SK-N-SH treated with all-trans-retinoic acid at 6 μM for 48 hours (cell line): ENCODE results near the gene REPS2.

ENCODE experiments used
- ATAC-seq: fragments of 200-7000 bp; cut with Tn5 transposase; 3 replicates; pipeline ENCODE4 v1.9.1; 2020; ENCODE audit warnings: mild to moderate bottlenecking, moderate library complexity
- ARNTL ChIP-seq: fragments of 450-650 bp; formaldehyde crosslinking; IDR thresholded peaks from 2 replicates; pipeline ENCODE4 v1.5.0; 2020; ENCODE audit warnings: low read depth, mild to moderate bottlenecking, moderate library complexity, borderline replicate concordance
- BACH2 ChIP-seq: fragments of 250-450 bp; sonication (Bioruptor Pico); IDR thresholded peaks from 2 replicates; pipeline ENCODE4 v1.9.0; 2021; ENCODE audit warnings: mild to moderate bottlenecking, borderline replicate concordance
- CSDC2 ChIP-seq: fragments of 250-450 bp; sonication (Bioruptor Pico); IDR thresholded peaks from 2 replicates; pipeline ENCODE4 v1.5.0; 2020; ENCODE audit warnings: mild to moderate bottlenecking, moderate library complexity
- ISL1 ChIP-seq: fragments of 250-450 bp; sonication (Bioruptor Pico); IDR thresholded peaks from 2 replicates; pipeline ENCODE4 v2.1.2; 2022; ENCODE audit warnings: mild to moderate bottlenecking, moderate library complexity
- RARB ChIP-seq: fragments of 250-450 bp; sonication (Bioruptor Pico); IDR thresholded peaks from 2 replicates; pipeline ENCODE4 v1.8.0; 2021; ENCODE audit warnings: mild to moderate bottlenecking, moderate library complexity
- SNAI2 ChIP-seq: fragments of 250-450 bp; sonication (Bioruptor Pico); IDR thresholded peaks from 2 replicates; pipeline ENCODE4 v1.5.0; 2020; ENCODE audit warnings: mild to moderate bottlenecking, moderate library complexity
- TCF4 ChIP-seq: fragments of 250-450 bp; sonication (Bioruptor Pico); IDR thresholded peaks from 2 replicates; pipeline ENCODE4 v1.8.0; 2021; ENCODE audit warnings: mild to moderate bottlenecking, moderate library complexity, borderline replicate concordance
- TOX ChIP-seq: fragments of 250-450 bp; sonication (Bioruptor Pico); IDR thresholded peaks from 2 replicates; pipeline ENCODE4 v1.8.0; 2021; ENCODE audit warnings: mild to moderate bottlenecking, moderate library complexity, borderline replicate concordance
- ZC3H10 ChIP-seq: fragments of 250-450 bp; sonication (Bioruptor Pico); IDR thresholded peaks from 2 replicates; pipeline ENCODE4 v1.5.1; 2021; ENCODE audit warnings: mild to moderate bottlenecking, moderate library complexity
- ZFP3 ChIP-seq: fragments of 250-450 bp; sonication (Bioruptor Pico); IDR thresholded peaks from 2 replicates; pipeline ENCODE4 v1.5.0; 2020; ENCODE audit warnings: mild to moderate bottlenecking, moderate library complexity
- ZFP30 ChIP-seq: fragments of 450-650 bp; formaldehyde crosslinking; IDR thresholded peaks from 2 replicates; pipeline ENCODE4 v1.5.0; 2022; ENCODE audit warnings: mild to moderate bottlenecking, moderate library complexity
- ZNF565 ChIP-seq: fragments of 450-650 bp; formaldehyde crosslinking; conservative IDR thresholded peaks from 2 replicates; pipeline ENCODE4 v1.5.0; 2020; ENCODE audit warnings: low read depth, mild to moderate bottlenecking, moderate library complexity
- ZNF70 ChIP-seq: fragments of 450-650 bp; formaldehyde crosslinking; IDR thresholded peaks from 2 replicates; pipeline ENCODE4 v1.5.0; 2020; ENCODE audit warnings: mild to moderate bottlenecking, moderate library complexity
- ZNF8 ChIP-seq: fragments of 450-650 bp; formaldehyde crosslinking; IDR thresholded peaks from 2 replicates; pipeline ENCODE4 v1.5.0; 2020; ENCODE audit warnings: mild to moderate bottlenecking, moderate library complexity
- TF ChIP-seq, protein P1 (sequence below): fragments of 250-450 bp; sonication (Bioruptor Pico); IDR thresholded peaks from 2 replicates; pipeline ENCODE4 v1.5.1; 2021; ENCODE audit warnings: mild to moderate bottlenecking, moderate library complexity
- TF ChIP-seq, protein P2 (sequence below): fragments of 250-450 bp; sonication (Bioruptor Pico); IDR thresholded peaks from 2 replicates; pipeline ENCODE4 v1.5.0; 2020; ENCODE audit warnings: mild to moderate bottlenecking, moderate library complexity
- TF ChIP-seq, protein P3 (sequence below): fragments of 250-450 bp; sonication (Bioruptor Pico); IDR thresholded peaks from 2 replicates; pipeline ENCODE4 v1.8.0; 2021; ENCODE audit warnings: low read depth, mild to moderate bottlenecking, moderate library complexity, borderline replicate concordance
- TF ChIP-seq, protein P4 (sequence below): fragments of 250-450 bp; sonication (Bioruptor Pico); IDR thresholded peaks from 2 replicates; pipeline ENCODE4 v1.8.0; 2020; ENCODE audit warnings: mild to moderate bottlenecking, moderate library complexity, borderline replicate concordance
- TF ChIP-seq, protein P5 (sequence below): fragments of 250-450 bp; sonication (Bioruptor Pico); IDR thresholded peaks from 2 replicates; pipeline ENCODE4 v1.5.1; 2020; ENCODE audit warnings: low read depth, mild to moderate bottlenecking, moderate library complexity

The REPS2 gene

DNA sequence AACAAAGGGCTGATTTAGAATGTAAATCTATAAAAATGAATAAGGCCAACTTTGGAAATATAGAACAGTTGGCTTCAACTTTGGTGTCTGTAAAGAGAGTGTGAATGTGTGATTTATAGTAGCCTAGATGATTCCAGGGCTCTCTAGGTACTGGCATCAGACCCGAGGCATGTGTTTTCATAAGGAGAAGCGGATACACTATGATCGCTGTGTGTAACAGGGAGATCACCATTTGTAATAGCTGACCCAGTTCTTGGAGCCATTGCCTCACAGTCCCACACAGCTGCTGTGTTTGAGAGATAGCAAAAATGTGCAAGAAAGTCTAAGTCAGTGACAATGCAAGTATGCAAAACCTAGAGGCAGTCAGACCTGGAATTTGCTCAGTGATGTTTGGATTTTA, 135.1 kb downstream of the REPS2 start:
- TF ChIP-seq, protein P1, sequence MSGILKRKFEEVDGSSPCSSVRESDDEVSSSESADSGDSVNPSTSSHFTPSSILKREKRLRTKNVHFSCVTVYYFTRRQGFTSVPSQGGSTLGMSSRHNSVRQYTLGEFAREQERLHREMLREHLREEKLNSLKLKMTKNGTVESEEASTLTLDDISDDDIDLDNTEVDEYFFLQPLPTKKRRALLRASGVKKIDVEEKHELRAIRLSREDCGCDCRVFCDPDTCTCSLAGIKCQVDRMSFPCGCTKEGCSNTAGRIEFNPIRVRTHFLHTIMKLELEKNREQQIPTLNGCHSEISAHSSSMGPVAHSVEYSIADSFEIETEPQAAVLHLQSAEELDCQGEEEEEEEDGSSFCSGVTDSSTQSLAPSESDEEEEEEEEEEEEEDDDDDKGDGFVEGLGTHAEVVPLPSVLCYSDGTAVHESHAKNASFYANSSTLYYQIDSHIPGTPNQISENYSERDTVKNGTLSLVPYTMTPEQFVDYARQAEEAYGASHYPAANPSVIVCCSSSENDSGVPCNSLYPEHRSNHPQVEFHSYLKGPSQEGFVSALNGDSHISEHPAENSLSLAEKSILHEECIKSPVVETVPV (CRISPR knock-in tag) = no peak
- TF ChIP-seq TOX (no peak), ZNF565 (no peak), SNAI2 (CRISPR knock-in tag) (no peak), ARNTL (CRISPR knock-in tag) (no peak), RARB (CRISPR knock-in tag) (no peak), ZNF70 (CRISPR knock-in tag) (no peak)
- TF ChIP-seq, protein P2, sequence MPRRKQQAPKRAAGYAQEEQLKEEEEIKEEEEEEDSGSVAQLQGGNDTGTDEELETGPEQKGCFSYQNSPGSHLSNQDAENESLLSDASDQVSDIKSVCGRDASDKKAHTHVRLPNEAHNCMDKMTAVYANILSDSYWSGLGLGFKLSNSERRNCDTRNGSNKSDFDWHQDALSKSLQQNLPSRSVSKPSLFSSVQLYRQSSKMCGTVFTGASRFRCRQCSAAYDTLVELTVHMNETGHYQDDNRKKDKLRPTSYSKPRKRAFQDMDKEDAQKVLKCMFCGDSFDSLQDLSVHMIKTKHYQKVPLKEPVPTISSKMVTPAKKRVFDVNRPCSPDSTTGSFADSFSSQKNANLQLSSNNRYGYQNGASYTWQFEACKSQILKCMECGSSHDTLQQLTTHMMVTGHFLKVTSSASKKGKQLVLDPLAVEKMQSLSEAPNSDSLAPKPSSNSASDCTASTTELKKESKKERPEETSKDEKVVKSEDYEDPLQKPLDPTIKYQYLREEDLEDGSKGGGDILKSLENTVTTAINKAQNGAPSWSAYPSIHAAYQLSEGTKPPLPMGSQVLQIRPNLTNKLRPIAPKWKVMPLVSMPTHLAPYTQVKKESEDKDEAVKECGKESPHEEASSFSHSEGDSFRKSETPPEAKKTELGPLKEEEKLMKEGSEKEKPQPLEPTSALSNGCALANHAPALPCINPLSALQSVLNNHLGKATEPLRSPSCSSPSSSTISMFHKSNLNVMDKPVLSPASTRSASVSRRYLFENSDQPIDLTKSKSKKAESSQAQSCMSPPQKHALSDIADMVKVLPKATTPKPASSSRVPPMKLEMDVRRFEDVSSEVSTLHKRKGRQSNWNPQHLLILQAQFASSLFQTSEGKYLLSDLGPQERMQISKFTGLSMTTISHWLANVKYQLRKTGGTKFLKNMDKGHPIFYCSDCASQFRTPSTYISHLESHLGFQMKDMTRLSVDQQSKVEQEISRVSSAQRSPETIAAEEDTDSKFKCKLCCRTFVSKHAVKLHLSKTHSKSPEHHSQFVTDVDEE (CRISPR knock-in tag) = no peak
- TF ChIP-seq, protein P3, sequence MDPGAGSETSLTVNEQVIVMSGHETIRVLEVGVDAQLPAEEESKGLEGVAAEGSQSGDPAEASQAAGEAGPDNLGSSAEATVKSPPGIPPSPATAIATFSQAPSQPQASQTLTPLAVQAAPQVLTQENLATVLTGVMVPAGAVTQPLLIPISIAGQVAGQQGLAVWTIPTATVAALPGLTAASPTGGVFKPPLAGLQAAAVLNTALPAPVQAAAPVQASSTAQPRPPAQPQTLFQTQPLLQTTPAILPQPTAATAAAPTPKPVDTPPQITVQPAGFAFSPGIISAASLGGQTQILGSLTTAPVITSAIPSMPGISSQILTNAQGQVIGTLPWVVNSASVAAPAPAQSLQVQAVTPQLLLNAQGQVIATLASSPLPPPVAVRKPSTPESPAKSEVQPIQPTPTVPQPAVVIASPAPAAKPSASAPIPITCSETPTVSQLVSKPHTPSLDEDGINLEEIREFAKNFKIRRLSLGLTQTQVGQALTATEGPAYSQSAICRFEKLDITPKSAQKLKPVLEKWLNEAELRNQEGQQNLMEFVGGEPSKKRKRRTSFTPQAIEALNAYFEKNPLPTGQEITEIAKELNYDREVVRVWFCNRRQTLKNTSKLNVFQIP (CRISPR knock-in tag) = no peak
- ATAC-seq = no peak

DNA sequence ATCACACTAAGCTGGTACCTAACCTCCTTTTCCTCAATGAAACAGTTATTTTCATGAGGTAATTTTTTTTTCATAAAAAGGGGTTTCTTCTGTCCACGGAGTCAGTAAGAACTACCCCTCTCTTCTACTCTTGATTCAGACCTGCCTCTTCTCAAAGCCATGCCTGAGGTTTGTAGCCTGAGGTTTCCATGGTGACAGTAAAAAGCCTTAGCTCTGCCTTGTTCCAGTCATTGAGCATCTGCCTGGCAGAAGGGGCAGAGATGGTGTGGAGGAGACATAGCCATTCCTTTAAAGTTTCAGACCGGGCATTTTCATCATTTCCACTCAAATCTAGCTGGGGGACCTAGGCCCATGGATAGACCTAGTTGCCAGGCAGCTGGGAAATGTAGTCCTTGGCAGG, 135.5 kb downstream of the REPS2 start:
- TF ChIP-seq SNAI2 (CRISPR knock-in tag) = no peak
- TF ChIP-seq ISL1 (CRISPR knock-in tag) = no peak
- TF ChIP-seq ZFP30 (CRISPR knock-in tag) = no peak
- TF ChIP-seq, protein P4, sequence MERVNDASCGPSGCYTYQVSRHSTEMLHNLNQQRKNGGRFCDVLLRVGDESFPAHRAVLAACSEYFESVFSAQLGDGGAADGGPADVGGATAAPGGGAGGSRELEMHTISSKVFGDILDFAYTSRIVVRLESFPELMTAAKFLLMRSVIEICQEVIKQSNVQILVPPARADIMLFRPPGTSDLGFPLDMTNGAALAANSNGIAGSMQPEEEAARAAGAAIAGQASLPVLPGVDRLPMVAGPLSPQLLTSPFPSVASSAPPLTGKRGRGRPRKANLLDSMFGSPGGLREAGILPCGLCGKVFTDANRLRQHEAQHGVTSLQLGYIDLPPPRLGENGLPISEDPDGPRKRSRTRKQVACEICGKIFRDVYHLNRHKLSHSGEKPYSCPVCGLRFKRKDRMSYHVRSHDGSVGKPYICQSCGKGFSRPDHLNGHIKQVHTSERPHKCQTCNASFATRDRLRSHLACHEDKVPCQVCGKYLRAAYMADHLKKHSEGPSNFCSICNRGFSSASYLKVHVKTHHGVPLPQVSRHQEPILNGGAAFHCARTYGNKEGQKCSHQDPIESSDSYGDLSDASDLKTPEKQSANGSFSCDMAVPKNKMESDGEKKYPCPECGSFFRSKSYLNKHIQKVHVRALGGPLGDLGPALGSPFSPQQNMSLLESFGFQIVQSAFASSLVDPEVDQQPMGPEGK = no peak
- TF ChIP-seq, protein P1 (CRISPR knock-in tag) = no peak
- TF ChIP-seq TCF4 = no peak
- ATAC-seq = no peak; the same call in 2 of the 3 replicates

DNA sequence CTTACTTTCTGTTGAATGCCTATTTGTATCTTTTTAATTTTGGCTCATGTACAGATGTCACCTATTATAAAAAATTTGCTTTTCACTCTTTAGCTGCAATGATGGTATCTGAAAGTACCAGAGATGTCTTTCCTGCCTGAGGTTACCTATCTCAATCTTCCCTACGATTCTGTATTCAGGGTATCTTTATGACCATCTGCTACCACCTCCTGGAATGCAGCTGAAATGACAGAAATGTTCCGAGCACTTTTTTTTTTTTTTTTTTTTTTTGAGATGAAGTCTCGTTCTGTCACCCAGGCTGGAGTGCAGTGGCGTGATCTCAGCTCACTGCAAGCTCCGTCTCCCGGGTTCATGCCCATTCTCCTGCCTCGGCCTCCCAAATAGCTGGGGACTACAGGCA, 136.4 kb downstream of the REPS2 start:
- peak; percentile 56 for ATAC-seq
- no peak for TF ChIP-seq ISL1 (CRISPR knock-in tag)
- TF ChIP-seq, protein P5, sequence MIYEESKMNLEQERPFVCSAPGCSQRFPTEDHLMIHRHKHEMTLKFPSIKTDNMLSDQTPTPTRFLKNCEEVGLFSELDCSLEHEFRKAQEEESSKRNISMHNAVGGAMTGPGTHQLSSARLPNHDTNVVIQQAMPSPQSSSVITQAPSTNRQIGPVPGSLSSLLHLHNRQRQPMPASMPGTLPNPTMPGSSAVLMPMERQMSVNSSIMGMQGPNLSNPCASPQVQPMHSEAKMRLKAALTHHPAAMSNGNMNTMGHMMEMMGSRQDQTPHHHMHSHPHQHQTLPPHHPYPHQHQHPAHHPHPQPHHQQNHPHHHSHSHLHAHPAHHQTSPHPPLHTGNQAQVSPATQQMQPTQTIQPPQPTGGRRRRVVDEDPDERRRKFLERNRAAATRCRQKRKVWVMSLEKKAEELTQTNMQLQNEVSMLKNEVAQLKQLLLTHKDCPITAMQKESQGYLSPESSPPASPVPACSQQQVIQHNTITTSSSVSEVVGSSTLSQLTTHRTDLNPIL (CRISPR knock-in tag) = no peak
- TF ChIP-seq BACH2 (CRISPR knock-in tag) = no peak
- no peak for TF ChIP-seq ZFP3 (CRISPR knock-in tag)
- no peak for TF ChIP-seq CSDC2 (CRISPR knock-in tag)
- TF ChIP-seq ZC3H10 (CRISPR knock-in tag) = no peak
- TF ChIP-seq RARB (CRISPR knock-in tag) = no peak
- TF ChIP-seq, all 23 proteins: peak for 0

DNA sequence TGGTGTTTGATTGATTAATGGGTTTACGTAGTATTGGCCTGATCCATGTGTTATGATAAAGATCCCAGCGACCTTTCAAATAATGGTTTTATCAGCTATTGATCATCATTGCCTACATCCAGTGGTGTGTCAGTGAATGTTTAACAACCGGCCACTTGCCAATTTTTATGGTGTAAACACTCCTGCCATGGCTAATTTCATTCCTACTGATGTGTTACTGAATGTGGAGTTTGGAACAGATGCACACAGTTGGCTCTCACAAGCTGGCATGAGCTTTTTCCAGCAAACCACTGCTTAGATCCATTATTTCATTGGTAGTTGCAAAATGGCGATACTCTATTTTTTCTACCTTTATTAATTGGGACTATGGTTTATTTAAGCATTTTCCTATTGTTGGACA, 139.9 kb downstream of the REPS2 start:
- TF ChIP-seq SNAI2 (CRISPR knock-in tag) = no peak
- TF ChIP-seq, protein P4 = no peak
- no peak for TF ChIP-seq ZNF8 (CRISPR knock-in tag)
- no peak for ATAC-seq
